ENCODE data around the gene PUS1.
"Not testable (repeated sequence)": the region's sequence is repeated elsewhere in the genome, so short reads cannot be mapped to it uniquely, and the experiment has no call there.

The PUS1 gene

DNA sequence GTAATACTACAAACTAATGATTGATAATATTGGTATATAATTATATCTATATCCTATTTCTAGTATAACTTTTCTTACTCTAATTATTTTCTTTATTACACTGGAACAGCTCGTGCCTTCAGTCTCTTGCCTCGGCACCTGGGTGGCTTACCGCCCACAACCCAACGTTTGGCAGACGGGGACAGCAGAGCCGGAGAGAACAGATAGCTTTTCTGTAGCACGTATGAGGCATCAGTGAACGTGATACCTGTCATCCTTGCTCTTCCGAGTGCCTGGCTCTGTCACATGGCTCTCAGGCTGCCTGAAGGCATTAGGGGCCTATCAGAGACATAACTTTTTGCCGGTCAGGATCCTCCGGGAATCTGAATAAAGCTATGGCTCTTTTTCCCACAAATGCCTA lies 5.5 kb downstream of the PUS1 start:
- DNase-seq (ENCODE audit: low read depth in 2 of 2) = no peak

DNA sequence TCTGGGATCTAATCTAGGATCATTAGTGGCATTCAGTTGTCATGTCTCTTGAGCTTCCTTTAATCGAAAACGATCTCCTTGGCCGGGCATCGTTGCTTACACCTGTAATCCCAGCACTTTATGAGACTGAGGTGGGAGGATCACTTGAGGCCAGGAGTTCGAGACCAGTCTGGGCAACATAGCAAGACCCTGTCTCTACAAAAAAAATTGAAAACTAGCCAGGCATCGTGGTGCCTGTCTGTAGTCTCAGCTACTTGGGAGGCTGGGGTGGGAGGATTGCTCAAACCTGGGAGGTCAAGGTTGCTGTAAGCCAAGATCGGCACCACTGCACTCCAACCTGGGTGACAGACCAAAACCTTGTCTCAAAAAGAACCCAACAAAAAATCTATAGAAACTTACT lies 9.0 kb downstream of the PUS1 start:
- DNase-seq (ENCODE audit: low read depth in 2 of 2) = no peak

DNA sequence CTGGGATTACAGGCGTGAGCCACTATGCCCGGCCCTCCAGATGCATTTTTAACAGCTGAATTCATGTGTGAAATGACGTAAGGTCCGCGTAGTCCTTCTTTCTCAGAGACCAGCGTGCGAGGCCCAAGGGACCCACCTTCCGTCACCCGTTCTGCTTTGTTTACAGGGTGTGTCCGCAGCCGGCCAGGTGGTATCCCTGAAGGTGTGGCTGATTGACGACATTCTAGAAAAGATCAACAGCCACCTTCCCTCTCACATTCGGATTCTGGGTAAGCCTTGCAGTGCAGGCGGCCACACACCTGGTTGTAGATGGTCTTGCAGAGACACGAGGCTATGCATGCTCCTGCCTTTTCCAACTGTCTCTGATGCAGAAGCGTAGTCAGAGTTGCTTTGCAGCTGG lies 9.9 kb downstream of the PUS1 start:
- DNase-seq (ENCODE audit: low read depth in 2 of 2) = no peak

- no peak for DNase-seq (ENCODE audit: low read depth in 2 of 2)
Measured at GRCh38 chr12:131940141-131940547, 11.1 kb downstream of the PUS1 start.

GRCh38 chr12:131941116-131941986 lies 12.3 kb downstream of the PUS1 start:
- DNase-seq (ENCODE audit: low read depth in 2 of 2) = no peak

DNA sequence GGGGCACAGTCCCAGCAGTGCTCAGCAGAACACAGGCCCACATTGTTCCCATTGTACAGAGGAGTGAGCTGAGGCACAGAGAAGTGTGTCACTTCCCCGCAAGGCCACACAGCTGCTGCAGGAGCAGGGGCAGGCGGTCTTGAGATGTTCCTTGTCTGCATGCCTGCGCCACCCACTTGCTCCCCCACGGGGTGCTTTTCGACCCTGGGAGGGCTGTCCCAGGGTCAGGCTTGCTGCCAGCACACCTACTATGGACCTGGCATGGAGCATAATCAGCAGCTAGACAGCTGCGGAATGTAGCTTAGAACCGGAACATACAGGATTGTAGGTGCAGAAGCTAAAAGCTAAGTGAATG lies 12.9 kb downstream of the PUS1 start:
- DNase-seq (ENCODE audit: low read depth in 2 of 2) = no peak

DNA sequence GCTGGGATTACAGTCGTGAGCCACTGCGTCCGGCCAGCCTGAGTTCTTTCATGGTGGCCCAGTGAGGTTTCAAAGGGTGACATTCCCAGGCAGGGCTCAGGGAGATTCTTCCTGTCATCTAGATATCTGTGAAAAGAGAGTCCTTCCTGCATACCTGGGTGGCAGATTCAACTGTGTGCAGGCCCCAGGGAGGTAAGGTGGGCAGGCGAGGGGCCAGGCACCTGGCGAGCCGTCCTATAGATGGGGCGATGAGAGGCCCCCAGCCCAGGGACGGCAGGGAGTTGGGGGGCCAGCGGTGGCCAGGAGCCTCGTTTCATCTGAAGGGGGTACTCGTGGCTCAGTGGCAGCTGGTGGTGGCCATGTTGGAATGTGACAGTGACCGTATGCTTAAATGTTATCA lies 13.6 kb downstream of the PUS1 start:
- DNase-seq (ENCODE audit: low read depth in 2 of 2) = no peak

DNA sequence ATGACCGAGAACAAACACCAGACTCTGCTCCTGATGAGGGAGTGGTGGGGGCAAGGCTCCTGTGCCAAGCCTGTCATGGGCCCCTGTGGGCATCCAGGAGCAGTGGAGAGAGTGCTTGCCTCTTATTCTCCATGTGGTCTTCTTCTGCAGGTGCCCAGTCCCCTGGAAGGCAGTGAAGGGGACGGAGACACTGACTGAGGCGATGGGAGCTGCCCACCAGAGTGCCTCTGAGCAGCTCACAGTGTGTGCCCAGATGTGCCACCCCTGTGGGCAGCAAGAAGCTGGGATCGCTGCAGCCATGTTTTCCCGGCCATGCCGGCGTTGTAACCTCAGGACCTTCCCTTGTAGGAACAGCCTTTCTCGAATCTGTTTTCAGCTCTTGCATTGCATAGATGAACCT lies 14.3 kb downstream of the PUS1 start:
- no peak for DNase-seq (ENCODE audit: low read depth in 2 of 2)

- no peak for DNase-seq (ENCODE audit: low read depth in 2 of 2)
Measured at GRCh38 chr12:131943876-131944275, 14.8 kb downstream of the PUS1 start.

GRCh38 chr12:131944601-131945251 lies 15.7 kb downstream of the PUS1 start:
- DNase-seq (ENCODE audit: low read depth in 2 of 2) = no peak

- DNase-seq (ENCODE audit: low read depth in 2 of 2) = no peak
Measured at GRCh38 chr12:131946757-131947156, 17.7 kb downstream of the PUS1 start.

DNA sequence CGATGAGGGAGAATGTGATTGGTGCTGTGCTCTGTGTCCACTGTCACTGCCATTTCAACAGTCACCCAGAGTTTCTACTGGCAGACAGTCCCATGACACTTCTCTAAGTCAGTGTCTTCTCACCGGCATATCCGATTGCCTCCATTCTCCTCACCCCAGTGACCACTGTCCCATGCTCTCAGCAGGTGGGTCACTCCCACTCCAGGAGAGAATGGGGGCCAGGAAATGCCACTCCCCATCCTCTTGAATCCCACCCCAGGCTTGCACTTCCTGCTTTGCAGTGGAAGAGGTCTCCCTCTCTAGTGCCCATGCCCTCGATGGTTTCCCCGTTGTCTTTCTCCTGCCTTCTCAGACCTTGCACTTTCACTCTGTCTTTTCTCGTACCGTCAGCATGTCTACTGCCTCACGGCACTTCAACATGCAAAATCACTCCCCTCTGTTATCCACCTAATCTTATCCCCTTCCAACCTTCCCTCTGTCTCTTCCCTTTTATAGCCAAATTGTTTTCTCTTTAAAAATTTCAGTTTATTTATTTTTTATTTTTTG lies 18.5 kb downstream of the PUS1 start:
- no peak for DNase-seq (ENCODE audit: low read depth in 2 of 2)

DNA sequence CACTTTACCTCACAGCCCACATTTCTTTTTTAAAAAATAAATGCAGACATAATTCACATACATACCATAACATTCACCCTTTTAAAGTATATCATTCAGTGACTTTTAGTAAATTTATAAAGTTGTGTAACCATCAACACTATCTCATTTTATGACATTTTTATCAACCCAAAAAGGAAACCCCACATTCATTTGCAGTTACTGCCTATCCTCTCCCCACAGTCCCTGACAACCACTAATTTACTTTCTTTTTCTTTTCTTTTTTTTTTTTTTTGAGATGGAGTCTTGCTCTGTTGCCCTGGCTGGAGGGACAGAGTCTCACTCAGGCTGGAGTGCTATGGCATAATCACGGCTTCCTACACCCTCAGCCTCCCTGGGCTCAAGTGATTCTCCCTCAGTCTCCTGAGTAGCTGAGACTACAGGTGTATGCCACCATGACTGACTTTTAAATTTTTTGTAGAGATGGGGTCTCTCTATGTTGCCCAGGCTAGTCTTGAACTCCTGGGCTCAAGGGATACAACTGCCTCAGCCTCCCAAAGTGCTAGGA lies 19.2 kb downstream of the PUS1 start:
- no peak for DNase-seq (ENCODE audit: low read depth in 2 of 2)

- not testable (repeated sequence) for DNase-seq (ENCODE audit: low read depth in 2 of 2)
Measured at GRCh38 chr12:131948713-131949430, 19.8 kb downstream of the PUS1 start.

DNA sequence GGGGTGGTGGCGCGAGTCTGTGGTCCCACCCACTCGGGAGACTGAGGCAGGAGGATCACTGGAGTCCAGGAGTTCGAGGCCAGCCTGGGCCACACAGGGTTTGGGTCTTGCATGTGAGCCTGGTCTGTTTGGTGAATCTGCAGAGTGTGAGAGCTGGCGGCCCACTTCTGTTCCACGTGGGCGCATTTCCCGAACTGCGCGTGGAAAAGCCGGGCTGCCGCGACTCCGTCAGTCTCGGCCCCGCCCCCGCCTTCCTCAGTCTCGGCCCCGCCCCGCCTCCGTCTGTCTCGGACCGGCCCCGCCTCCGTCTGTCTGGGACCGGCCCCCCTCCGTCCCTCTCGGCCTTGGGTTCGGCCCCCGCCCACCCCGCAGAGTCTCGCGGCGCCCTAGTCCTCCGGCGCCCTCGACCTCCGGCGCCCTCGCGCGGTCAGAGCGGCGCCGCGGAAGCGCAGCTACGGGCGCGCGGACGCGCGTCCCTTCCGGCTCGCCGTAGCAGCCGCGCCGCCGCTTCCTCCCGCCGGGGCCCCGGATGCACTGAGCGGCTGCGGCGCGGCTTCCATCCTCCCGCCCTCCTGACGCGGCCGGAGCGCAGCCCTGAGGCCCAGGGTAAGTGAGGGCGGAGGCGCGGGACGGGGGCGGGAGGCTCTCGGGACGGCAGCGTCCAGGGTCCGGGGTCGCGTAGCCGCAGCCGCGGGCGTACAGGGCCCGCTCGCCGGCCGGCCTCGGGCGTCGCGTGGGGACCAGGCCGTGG lies 20.5 kb downstream of the PUS1 start, which contains the start of gene EP400:
Gene EP400 (plus strand): TSS at position 512 of the 751 bp plus-strand sequence. CDS start 10,678 bp downstream, outside the sequence.
- peak; percentile 92 to 96 for DNase-seq (ENCODE audit: low read depth in 2 of 2)

GRCh38 chr12:131950182-131950913 lies 21.3 kb downstream of the PUS1 start:
- no peak for DNase-seq (ENCODE audit: low read depth in 2 of 2)

GRCh38 chr12:131953810-131954209 lies 24.7 kb downstream of the PUS1 start:
- DNase-seq (ENCODE audit: low read depth in 2 of 2) = not testable (repeated sequence)

GRCh38 chr12:131954460-131954859 lies 25.4 kb downstream of the PUS1 start:
- DNase-seq (ENCODE audit: low read depth in 2 of 2) = not testable (repeated sequence)

- no peak for DNase-seq (ENCODE audit: low read depth in 2 of 2)
Measured at GRCh38 chr12:131959116-131959515, 30.0 kb downstream of the PUS1 start.
